ENCODE results near the gene RANBP10.
A peak's percentile ranks its signal among the peaks of the same experiment; 100 is the strongest.

RANBP10 gene

GRCh38 chr16:67825119-67825518 is 18.8 kb upstream of the RANBP10 start:
- H3K9me3 ChIP-seq (ENCODE audit: control insufficient read depth, insufficient read depth, low read depth, low read length): no peaks in the 10 kb centered on the region
- no peaks in the 10 kb centered on the region for H3K27me3 ChIP-seq (ENCODE audit: control insufficient read depth, insufficient read depth, low read length)
- no peaks in the 10 kb centered on the region for H3K4me1 ChIP-seq (ENCODE audit: control insufficient read depth, insufficient read depth, low read length)
- no peak overlapping the region for H3K27ac ChIP-seq (ENCODE audit: low read depth, low read length)
- no peak overlapping the region for H3K9ac ChIP-seq (ENCODE audit: low read length)
- peaks cover 44% of the 10 kb centered on the region for H3K36me3 ChIP-seq (ENCODE audit: control insufficient read depth, insufficient read depth, low read length)
- no peak overlapping the region for H3K4me3 ChIP-seq (ENCODE audit: low read depth, low read length)

DNA sequence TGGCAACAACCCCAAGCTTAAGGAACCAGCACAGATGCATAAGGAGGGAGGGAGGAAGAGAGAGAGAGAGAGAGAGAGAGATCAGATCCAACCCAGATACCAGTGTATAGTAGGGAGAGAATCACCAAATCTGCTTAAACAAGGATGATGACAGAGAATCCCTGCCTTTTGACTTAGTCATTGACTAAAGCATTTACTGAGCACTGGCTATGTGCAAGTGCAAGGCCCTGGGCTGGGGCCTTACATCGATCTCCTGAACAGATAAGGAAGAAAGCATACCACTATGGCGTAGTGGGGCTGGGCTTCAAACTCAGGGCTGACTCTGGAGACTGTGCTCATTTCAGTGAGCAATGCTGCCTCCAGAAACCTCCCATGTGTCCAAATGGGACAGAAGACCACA is 16.2 kb upstream of the RANBP10 start:
- H3K4me3 ChIP-seq (ENCODE audit: low read depth, low read length): no peak overlapping the region
- no peak overlapping the region for H3K27ac ChIP-seq (ENCODE audit: low read depth, low read length)
- H3K27me3 ChIP-seq (ENCODE audit: control insufficient read depth, insufficient read depth, low read length): no peaks in the 10 kb centered on the region
- H3K36me3 ChIP-seq (ENCODE audit: control insufficient read depth, insufficient read depth, low read length): peaks cover 18% of the 10 kb centered on the region
- H3K9ac ChIP-seq (ENCODE audit: low read length): no peak overlapping the region
- no peaks in the 10 kb centered on the region for H3K9me3 ChIP-seq (ENCODE audit: control insufficient read depth, insufficient read depth, low read depth, low read length)
- H3K4me1 ChIP-seq (ENCODE audit: control insufficient read depth, insufficient read depth, low read length): no peaks in the 10 kb centered on the region

DNA sequence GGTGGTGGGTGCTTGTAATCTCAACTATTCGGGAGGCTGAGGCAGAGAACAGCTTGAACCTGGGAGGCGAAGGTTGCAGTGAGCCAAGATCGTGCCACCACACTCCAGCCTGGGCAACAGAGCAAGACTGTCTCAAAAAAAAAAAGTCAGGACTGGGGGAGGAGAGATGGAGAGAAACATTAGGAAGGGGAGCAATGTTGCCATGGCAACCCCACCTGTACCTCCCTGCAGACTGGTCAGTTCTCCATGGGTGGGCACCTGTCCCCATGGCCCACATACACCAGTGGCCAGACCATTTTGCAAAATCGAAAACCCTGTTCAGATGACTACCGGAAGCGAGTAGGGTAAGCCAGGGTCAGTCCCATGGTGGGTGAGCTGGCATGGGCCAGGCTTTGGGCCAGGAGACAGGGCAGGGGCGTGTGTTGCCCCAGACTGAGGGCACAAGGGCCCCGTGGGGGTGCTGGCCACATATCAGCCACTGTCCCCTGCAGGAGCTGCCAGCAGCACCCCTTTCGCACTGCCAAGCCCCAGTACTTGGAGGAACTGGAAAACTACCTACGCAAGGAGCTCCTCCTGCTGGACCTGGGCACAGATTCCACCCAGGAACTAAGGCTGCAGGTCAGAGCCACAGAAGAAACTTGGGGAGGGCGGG is 14.4 kb upstream of the RANBP10 start:
- Histone ChIP-seq H3K27ac (ENCODE audit: low read depth, low read length) (no peak overlapping the region), H3K4me1 (ENCODE audit: control insufficient read depth, insufficient read depth, low read length) (no peaks in the 10 kb centered on the region), H3K9ac (ENCODE audit: low read length) (no peak overlapping the region), H3K36me3 (ENCODE audit: control insufficient read depth, insufficient read depth, low read length) (peaks cover 3% of the 10 kb centered on the region; the same call in 1 of the 2 replicates), H3K4me3 (ENCODE audit: low read depth, low read length) (no peak overlapping the region), H3K9me3 (ENCODE audit: control insufficient read depth, insufficient read depth, low read depth, low read length) (no peaks in the 10 kb centered on the region), H3K27me3 (ENCODE audit: control insufficient read depth, insufficient read depth, low read length) (no peaks in the 10 kb centered on the region)

DNA sequence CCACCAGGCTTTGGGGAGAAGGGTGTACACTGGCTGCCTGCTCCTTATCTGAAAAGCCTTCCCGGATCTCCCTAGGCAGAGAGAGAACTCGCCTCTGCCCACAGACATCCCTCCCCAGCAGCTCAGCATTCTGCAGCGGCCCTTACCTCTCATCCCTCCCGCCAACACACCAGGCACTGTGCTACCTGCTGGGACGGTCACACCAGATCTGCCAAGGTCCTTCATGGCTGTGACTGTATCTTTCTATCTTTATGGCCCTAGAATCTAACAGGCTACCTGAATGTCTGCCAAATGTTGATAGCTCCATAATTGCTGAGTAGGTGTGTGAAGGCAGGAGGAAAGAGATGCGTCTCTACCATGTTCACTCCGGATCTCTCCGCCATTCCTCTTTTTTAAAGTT is 8.2 kb upstream of the RANBP10 start:
- Histone ChIP-seq H3K27ac (ENCODE audit: low read depth, low read length) (no peak overlapping the region), H3K36me3 (ENCODE audit: control insufficient read depth, insufficient read depth, low read length) (no peaks in the 10 kb centered on the region), H3K4me3 (ENCODE audit: low read depth, low read length) (no peak overlapping the region), H3K9me3 (ENCODE audit: control insufficient read depth, insufficient read depth, low read depth, low read length) (no peaks in the 10 kb centered on the region), H3K27me3 (ENCODE audit: control insufficient read depth, insufficient read depth, low read length) (no peaks in the 10 kb centered on the region), H3K4me1 (ENCODE audit: control insufficient read depth, insufficient read depth, low read length) (no peaks in the 10 kb centered on the region), H3K9ac (ENCODE audit: low read length) (no peak overlapping the region)

DNA sequence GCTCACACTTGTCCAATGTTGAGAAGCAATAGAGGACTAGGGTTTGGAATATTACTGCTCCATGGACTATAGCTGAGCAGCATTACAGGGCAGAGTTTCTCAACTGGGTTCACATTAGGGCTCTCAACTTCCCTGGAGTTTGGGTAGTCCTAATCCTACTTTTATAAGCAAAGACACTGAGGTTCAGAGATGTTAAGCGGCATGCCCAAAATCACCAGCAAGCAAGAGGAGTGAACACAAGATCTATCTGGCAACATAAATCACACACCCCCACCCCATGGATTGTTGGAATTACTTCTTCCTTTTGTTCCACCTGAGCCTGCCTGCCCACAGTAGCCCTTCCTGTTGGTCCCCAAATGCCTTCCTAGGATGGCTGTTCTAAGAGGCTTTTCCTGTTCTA is 5.5 kb upstream of the RANBP10 start:
- H3K9ac ChIP-seq (ENCODE audit: low read length): no peak overlapping the region
- no peak overlapping the region for H3K4me3 ChIP-seq (ENCODE audit: low read depth, low read length)
- H3K4me1 ChIP-seq (ENCODE audit: control insufficient read depth, insufficient read depth, low read length): no peaks in the 10 kb centered on the region
- no peak overlapping the region for H3K27ac ChIP-seq (ENCODE audit: low read depth, low read length)
- no peaks in the 10 kb centered on the region for H3K27me3 ChIP-seq (ENCODE audit: control insufficient read depth, insufficient read depth, low read length)
- H3K9me3 ChIP-seq (ENCODE audit: control insufficient read depth, insufficient read depth, low read depth, low read length): no peaks in the 10 kb centered on the region
- no peaks in the 10 kb centered on the region for H3K36me3 ChIP-seq (ENCODE audit: control insufficient read depth, insufficient read depth, low read length)

GRCh38 chr16:67807148-67807682 is 855 bp upstream of the RANBP10 start:
- H3K36me3 ChIP-seq (ENCODE audit: control insufficient read depth, insufficient read depth, low read length): peaks cover 9% of the 10 kb centered on the region
- H3K27ac ChIP-seq (ENCODE audit: low read depth, low read length): peak overlapping the region; percentile 36; the same call in 1 of the 2 replicates
- no peaks in the 10 kb centered on the region for H3K27me3 ChIP-seq (ENCODE audit: control insufficient read depth, insufficient read depth, low read length)
- no peaks in the 10 kb centered on the region for H3K4me1 ChIP-seq (ENCODE audit: control insufficient read depth, insufficient read depth, low read length)
- H3K4me3 ChIP-seq (ENCODE audit: low read depth, low read length): peak overlapping the region; percentile 97
- H3K9me3 ChIP-seq (ENCODE audit: control insufficient read depth, insufficient read depth, low read depth, low read length): no peaks in the 10 kb centered on the region
- H3K9ac ChIP-seq (ENCODE audit: low read length): peak overlapping the region; percentile 68

GRCh38 chr16:67805718-67806427 is 487 bp downstream of the RANBP10 start:
- H3K27me3 ChIP-seq (ENCODE audit: control insufficient read depth, insufficient read depth, low read length): no peaks in the 10 kb centered on the region
- H3K4me3 ChIP-seq (ENCODE audit: low read depth, low read length): peak overlapping the region; percentile 97
- H3K9me3 ChIP-seq (ENCODE audit: control insufficient read depth, insufficient read depth, low read depth, low read length): no peaks in the 10 kb centered on the region
- no peaks in the 10 kb centered on the region for H3K4me1 ChIP-seq (ENCODE audit: control insufficient read depth, insufficient read depth, low read length)
- H3K27ac ChIP-seq (ENCODE audit: low read depth, low read length): peak overlapping the region; percentile 74
- H3K9ac ChIP-seq (ENCODE audit: low read length): peak overlapping the region; percentile 85
- peaks cover 20% of the 10 kb centered on the region for H3K36me3 ChIP-seq (ENCODE audit: control insufficient read depth, insufficient read depth, low read length)

- Histone ChIP-seq H3K36me3 (ENCODE audit: control insufficient read depth, insufficient read depth, low read length) (peaks cover 28% of the 10 kb centered on the region), H3K4me3 (ENCODE audit: low read depth, low read length) (peak overlapping the region; percentile 97), H3K27ac (ENCODE audit: low read depth, low read length) (no peak overlapping the region), H3K9me3 (ENCODE audit: control insufficient read depth, insufficient read depth, low read depth, low read length) (no peaks in the 10 kb centered on the region), H3K27me3 (ENCODE audit: control insufficient read depth, insufficient read depth, low read length) (no peaks in the 10 kb centered on the region), H3K9ac (ENCODE audit: low read length) (no peak overlapping the region), H3K4me1 (ENCODE audit: control insufficient read depth, insufficient read depth, low read length) (no peaks in the 10 kb centered on the region)
Measured at GRCh38 chr16:67804853-67805542, 1.4 kb downstream of the RANBP10 start.

DNA sequence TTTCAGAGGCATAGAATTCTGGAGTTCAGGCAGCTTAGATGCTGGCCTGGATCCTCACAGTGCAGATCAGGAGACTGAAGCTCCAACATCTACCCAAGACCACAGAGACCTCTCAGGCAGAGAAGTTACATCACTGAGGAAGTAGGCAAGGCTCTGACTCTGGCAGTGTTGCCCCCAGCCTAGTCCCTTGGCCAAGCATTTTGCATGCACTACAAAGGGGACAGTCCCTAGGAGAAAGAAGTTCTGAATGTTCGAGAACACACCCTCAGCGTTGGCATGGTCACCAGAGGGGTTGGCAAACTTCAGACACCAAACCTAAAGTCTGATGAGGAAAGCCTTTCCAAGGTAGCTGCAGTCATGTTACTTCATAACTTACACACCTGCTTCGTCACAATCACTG is 2.5 kb downstream of the RANBP10 start:
- H3K27me3 ChIP-seq (ENCODE audit: control insufficient read depth, insufficient read depth, low read length): no peaks in the 10 kb centered on the region
- no peak overlapping the region for H3K9ac ChIP-seq (ENCODE audit: low read length)
- H3K9me3 ChIP-seq (ENCODE audit: control insufficient read depth, insufficient read depth, low read depth, low read length): no peaks in the 10 kb centered on the region
- no peak overlapping the region for H3K4me3 ChIP-seq (ENCODE audit: low read depth, low read length)
- peaks cover 28% of the 10 kb centered on the region for H3K36me3 ChIP-seq (ENCODE audit: control insufficient read depth, insufficient read depth, low read length)
- H3K4me1 ChIP-seq (ENCODE audit: control insufficient read depth, insufficient read depth, low read length): no peaks in the 10 kb centered on the region
- no peak overlapping the region for H3K27ac ChIP-seq (ENCODE audit: low read depth, low read length)

DNA sequence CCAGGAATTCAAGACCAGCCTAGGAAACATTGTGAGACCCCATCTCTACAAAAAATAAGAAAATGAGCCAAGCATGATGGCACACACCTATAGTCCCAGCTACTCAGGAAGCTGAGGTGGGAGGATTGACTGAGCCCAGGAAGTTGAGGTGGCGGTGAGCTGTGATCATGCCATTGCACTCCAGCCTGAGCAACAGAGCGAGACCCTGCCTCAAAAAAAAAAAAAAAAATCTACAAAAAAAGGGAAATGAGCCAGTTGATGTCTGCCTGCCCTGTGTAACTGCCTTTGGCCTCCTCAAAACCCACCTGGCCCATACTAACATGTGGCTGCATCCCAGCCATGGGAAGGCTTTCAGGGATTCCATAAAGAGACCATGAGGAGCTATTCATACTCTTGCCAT is 4.5 kb downstream of the RANBP10 start:
- no peak overlapping the region for H3K9ac ChIP-seq (ENCODE audit: low read length)
- no peak overlapping the region for H3K27ac ChIP-seq (ENCODE audit: low read depth, low read length)
- peaks cover 34% of the 10 kb centered on the region for H3K36me3 ChIP-seq (ENCODE audit: control insufficient read depth, insufficient read depth, low read length)

GRCh38 chr16:67801241-67801640 is 5.1 kb downstream of the RANBP10 start:
- Histone ChIP-seq H3K4me3 (ENCODE audit: low read depth, low read length) (no peak overlapping the region), H3K9ac (ENCODE audit: low read length) (no peak overlapping the region), H3K36me3 (ENCODE audit: control insufficient read depth, insufficient read depth, low read length) (peaks cover 34% of the 10 kb centered on the region), H3K27ac (ENCODE audit: low read depth, low read length) (no peak overlapping the region), H3K4me1 (ENCODE audit: control insufficient read depth, insufficient read depth, low read length) (no peaks in the 10 kb centered on the region), H3K9me3 (ENCODE audit: control insufficient read depth, insufficient read depth, low read depth, low read length) (no peaks in the 10 kb centered on the region), H3K27me3 (ENCODE audit: control insufficient read depth, insufficient read depth, low read length) (no peaks in the 10 kb centered on the region)

More for the DNA sequence above, 4.5 kb downstream of the RANBP10 start:
- Histone ChIP-seq H3K9me3 (ENCODE audit: control insufficient read depth, insufficient read depth, low read depth, low read length) (no peaks in the 10 kb centered on the region), H3K4me1 (ENCODE audit: control insufficient read depth, insufficient read depth, low read length) (no peaks in the 10 kb centered on the region), H3K27me3 (ENCODE audit: control insufficient read depth, insufficient read depth, low read length) (no peaks in the 10 kb centered on the region), H3K4me3 (ENCODE audit: low read depth, low read length) (no peak overlapping the region)
